ENCODE results near the gene CS.

Gene CS

DNA sequence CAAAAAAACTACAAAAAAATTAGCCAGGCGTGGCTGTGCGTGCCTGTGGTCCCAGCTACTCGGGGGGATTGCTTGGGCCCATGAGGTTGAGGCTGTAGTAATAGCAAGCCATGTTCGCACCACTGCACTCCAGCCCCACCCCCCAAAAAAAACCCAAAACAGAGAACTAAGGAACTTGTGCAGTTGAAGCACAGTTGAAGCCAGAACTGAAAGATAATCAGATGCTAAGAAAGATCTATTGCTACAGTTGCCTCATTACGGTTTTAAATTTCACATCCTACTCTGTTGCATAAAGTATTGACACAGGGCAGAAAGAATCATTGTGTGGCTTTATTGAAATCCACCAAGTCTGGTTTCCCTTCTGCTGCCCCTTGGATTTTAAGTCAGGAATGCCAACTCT lies 3.8 kb downstream of the CS start:
- H3K27ac ChIP-seq (replicated peaks): no peak overlapping the region; the same call in 1 of the 2 replicates

GRCh38 chr12:56293795-56294194 lies 6.3 kb downstream of the CS start:
- Histone ChIP-seq H3K27me3 (ENCODE audit: insufficient read depth, poor library complexity, severe bottlenecking) (no peaks in the 10 kb centered on the region), H3K27ac (replicated peaks) (no peak overlapping the region), H3K4me3 (replicated peaks; ENCODE audit: insufficient read depth, low read length) (no peak overlapping the region)
- TF ChIP-seq SPI1 (IDR thresholded peaks at IDR 0.05; ENCODE audit: borderline replicate concordance, low read depth) (no peak), REST (IDR thresholded peaks at IDR 0.05; ENCODE audit: insufficient replicate concordance, low read depth) (no peak), GABPA (IDR thresholded peaks at IDR 0.05; ENCODE audit: low read depth) (no peak), CTCF (IDR thresholded peaks at IDR 0.05; ENCODE audit: insufficient read depth, low read length) (no peak), POLR2AphosphoS5 (IDR thresholded peaks at IDR 0.05; ENCODE audit: low read depth) (no peak)
- no peak for DNase-seq (ENCODE audit: low read depth in 1 of 2, low spot score in 1 of 2)

More for the DNA sequence above, 3.8 kb downstream of the CS start:
- TF ChIP-seq SPI1 (IDR thresholded peaks at IDR 0.05; ENCODE audit: borderline replicate concordance, low read depth) (no peak), CTCF (IDR thresholded peaks at IDR 0.05; ENCODE audit: insufficient read depth, low read length) (no peak), REST (IDR thresholded peaks at IDR 0.05; ENCODE audit: insufficient replicate concordance, low read depth) (no peak)
- Histone ChIP-seq H3K27me3 (ENCODE audit: insufficient read depth, poor library complexity, severe bottlenecking) (no peaks in the 10 kb centered on the region), H3K4me3 (replicated peaks; ENCODE audit: insufficient read depth, low read length) (no peak overlapping the region)
- DNase-seq (ENCODE audit: low read depth in 1 of 2, low spot score in 1 of 2): peak in 1 of 2 experiments; percentile 39

GRCh38 chr12:56288705-56289387 lies 11.3 kb downstream of the CS start:
- H3K27ac ChIP-seq (replicated peaks): peak overlapping the region; percentile 61
- H3K27me3 ChIP-seq (ENCODE audit: insufficient read depth, poor library complexity, severe bottlenecking): no peaks in the 10 kb centered on the region
- peak; percentile 46 to 78 for DNase-seq (ENCODE audit: low read depth in 1 of 2, low spot score in 1 of 2)
- TF ChIP-seq POLR2AphosphoS5 (IDR thresholded peaks at IDR 0.05; ENCODE audit: low read depth): no peak
- TF ChIP-seq SPI1 (IDR thresholded peaks at IDR 0.05; ENCODE audit: borderline replicate concordance, low read depth): no peak
- TF ChIP-seq REST (IDR thresholded peaks at IDR 0.05; ENCODE audit: insufficient replicate concordance, low read depth): no peak
- TF ChIP-seq CTCF (IDR thresholded peaks at IDR 0.05; ENCODE audit: insufficient read depth, low read length): no peak
- no peak for TF ChIP-seq GABPA (IDR thresholded peaks at IDR 0.05; ENCODE audit: low read depth)
- no peak overlapping the region for H3K4me3 ChIP-seq (replicated peaks; ENCODE audit: insufficient read depth, low read length)
